WI38 (cell line): ENCODE measurements around the gene AKIP1.
"Not testable (repeated sequence)": the region's sequence is repeated elsewhere in the genome, so short reads cannot be mapped to it uniquely, and the experiment has no call there.

Experiments used
- H3K4me3 ChIP-seq: 2 replicates; pipeline ENCODE4 v1.5.1; 2011; ENCODE audit warnings: low read depth, mild to moderate bottlenecking, control low read depth, low read length
- TF ChIP-seq, protein P1 (sequence below): IDR thresholded peaks from 2 replicates; pipeline ENCODE4 v1.5.1; 2012; ENCODE audit warnings: low read depth, mild to moderate bottlenecking, control low read depth, low read length

Gene AKIP1

DNA sequence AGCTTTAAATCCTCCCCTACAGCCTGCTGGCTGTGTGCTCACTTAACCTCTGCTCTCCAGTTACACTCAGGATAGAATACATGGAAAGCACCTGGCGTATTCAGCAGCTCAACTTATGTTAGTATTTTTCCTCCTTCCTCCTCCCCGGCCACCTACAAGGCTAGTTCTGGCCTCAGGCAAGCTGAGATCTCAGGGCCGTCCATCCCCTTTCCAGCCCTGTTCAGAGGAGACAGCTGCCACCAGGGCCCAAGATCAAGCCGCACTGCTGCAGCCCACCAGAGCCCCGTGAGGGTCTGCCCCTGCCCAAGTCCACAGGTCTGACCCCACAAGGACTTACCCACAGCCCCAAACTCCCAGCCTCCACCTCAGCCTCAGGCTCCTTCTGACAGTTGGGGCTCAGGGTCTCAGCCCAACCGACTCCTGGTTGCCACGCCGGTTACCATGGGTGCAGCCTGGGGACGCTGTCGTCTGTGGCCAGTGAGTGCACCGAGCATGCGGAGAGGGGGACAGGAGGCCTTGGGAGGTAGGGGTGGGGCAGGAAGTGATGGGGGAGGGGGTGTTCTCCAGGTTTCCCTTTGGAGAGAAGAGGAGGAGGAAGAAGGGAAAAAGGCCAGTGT lies 21.7 kb downstream of the AKIP1 start, which contains the start of gene C11orf16:
Gene C11orf16 (minus strand): TSS at position 384 of the 617 bp plus-strand sequence. CDS start 639 bp downstream, outside the sequence.
- no peak within 1 kb of the TSS for H3K4me3 ChIP-seq
- TF ChIP-seq, protein P1, sequence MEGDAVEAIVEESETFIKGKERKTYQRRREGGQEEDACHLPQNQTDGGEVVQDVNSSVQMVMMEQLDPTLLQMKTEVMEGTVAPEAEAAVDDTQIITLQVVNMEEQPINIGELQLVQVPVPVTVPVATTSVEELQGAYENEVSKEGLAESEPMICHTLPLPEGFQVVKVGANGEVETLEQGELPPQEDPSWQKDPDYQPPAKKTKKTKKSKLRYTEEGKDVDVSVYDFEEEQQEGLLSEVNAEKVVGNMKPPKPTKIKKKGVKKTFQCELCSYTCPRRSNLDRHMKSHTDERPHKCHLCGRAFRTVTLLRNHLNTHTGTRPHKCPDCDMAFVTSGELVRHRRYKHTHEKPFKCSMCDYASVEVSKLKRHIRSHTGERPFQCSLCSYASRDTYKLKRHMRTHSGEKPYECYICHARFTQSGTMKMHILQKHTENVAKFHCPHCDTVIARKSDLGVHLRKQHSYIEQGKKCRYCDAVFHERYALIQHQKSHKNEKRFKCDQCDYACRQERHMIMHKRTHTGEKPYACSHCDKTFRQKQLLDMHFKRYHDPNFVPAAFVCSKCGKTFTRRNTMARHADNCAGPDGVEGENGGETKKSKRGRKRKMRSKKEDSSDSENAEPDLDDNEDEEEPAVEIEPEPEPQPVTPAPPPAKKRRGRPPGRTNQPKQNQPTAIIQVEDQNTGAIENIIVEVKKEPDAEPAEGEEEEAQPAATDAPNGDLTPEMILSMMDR: no peak

DNA sequence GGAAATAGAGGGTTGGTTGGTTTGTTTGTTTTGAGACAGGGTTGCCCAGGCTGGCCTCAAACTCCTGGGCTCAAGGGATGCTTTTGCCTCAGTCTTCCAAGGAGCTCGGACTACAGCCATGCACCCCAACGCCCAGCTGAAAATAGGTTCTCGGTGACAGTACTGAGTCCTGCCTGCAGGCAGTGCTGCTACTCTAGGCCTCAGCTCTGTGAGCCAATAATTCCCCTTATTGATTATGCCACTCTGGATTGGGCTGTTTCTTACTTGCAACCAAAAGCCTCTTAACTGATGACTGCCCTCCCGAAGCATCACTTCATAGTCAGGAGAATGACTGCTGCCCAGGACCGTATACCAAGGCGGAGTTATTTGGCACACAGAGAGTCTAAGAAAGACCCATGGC lies 22.9 kb downstream of the AKIP1 start:
- TF ChIP-seq, protein P1: no peak
- H3K4me3 ChIP-seq: no peak overlapping the region

DNA sequence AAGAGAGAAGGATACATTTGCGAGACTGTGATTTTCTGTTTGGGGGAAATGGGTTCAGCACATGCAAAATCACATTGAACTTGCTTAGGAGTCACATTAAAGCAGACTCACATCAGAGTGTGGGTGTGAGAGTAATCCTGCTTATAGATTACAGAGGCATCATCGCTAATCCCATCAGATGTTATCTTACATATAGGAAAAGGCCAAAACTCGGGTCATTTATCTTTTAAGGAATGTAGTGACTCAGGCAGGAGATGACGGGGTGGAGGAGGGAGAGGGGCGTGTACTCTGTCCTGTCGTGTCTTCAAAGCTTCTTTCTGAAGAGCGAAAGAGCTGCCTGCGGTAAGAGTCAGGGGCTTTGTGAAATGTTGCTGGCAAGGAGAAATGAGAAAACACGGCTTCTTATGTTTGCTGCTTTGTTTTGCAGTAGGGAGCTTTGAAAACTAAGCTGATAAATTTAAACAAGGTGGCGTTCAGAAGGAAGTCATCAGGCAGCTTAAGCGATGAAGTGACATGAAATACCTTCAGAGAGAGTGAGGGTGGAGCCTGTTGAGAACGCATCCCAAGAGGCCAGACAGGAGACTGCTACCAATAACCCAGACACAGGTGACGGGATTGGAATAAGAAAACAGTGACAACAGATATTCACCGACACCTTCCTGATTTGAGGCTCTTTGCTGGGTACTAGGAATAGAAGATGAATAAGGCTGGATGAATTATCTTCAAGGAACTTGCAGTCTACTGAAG lies 23.9 kb downstream of the AKIP1 start:
- peak overlapping the region; percentile 34 for H3K4me3 ChIP-seq
- TF ChIP-seq, protein P1: no peak

DNA sequence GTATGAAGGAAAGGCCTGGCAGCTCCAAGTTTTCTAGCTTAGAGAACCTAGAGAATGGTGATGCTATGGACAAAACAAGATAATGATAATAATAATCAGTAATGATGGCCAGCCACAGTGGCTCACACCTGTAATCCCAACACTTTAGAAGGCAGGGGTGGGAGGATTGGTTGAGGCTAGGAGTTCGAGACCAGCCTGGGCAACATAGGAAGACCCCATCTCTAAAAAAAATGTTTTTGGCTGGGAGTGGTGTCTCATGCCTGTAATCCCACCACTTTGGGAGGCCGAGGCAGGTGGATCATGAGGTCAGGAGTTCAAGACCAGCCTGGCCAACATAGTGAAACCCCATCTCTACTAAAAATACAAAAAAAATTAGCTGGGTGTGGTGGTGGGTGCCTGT lies 24.8 kb downstream of the AKIP1 start:
- not testable (repeated sequence) for H3K4me3 ChIP-seq

DNA sequence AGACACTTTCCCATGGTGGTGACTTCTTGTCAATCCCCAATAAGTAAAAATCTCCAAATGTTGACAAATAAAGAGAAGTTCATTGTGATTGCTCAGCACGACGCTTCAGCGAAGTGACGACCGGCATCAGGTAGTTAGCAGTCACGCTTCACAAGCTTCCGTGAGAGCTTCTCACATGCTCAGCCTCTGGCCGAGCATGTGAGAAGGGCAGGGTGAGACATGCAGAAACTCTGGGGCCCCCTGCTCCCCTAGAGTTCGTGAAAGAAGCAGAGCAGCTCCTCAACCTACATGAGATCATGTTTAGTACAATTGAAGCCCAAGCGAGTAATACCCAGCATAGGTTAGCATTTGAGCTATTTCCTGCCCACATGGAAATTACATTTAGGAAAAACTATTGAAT lies 26.2 kb downstream of the AKIP1 start:
- TF ChIP-seq, protein P1: no peak
- no peak overlapping the region for H3K4me3 ChIP-seq

DNA sequence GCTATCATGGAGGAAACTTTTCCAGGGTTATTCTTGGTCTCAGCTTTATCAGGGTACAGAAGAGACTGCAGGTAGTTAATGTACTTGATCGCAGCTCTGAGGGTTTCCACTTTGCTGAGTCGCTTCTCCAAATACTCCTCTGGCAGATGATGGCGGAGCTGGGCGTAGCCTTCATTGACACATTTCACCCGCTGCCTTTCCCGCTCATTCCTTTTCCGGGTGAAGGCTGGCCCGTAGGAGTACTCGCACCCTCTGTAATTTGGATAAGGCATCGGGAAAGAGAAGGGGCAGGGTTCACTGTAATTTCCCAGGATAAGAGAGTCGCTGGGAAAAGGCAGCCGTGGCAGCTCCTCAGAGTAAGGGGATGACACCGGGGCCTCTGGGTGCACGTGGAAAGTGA lies 26.7 kb downstream of the AKIP1 start:
- no peak overlapping the region for H3K4me3 ChIP-seq
- TF ChIP-seq, protein P1: no peak

DNA sequence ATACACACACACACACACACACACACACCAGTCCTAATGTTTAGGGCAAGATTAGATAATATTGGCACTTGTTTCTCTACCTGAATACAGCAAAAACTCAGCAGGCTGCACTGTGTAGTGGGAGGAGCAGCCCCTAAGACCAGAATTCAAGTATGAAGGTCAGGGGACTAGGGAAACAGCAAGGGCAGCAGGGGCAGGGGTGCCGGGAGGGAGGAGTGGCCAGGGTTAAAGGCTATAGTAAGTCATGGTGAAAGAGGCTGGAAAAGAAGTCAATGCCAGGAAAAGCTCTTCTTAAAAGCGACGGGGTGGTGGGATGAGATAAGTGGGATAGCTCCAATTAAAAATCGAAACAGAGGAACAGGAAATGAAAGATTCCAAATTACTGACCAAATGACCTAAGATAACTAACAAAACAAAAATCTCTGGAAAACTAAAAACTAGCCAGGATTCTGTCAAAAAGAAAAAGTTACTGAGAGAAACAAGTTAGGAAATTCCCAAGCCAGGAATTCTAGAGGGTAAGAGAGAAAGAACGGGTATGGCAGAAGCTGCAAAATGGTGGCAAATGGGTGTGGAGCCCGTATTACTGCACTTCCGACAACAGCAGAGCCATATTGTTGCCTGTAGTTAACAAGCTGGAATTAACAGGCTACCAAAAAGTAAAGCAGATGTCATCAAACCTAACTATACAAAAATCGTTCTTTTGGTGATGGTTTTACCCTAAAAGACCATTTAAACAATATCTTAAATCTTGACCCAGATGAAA lies 30.5 kb downstream of the AKIP1 start:
- TF ChIP-seq, protein P1: no peak
- no peak overlapping the region for H3K4me3 ChIP-seq
